GM18907 (cell line): ENCODE results near the gene GMCL1.

ENCODE experiments used
- ATAC-seq: cut with Tn5 transposase; IDR thresholded peaks from one replicate; pipeline ENCODE4 v1.9.1; 2021; ENCODE audit warnings: mild to moderate bottlenecking, moderate library complexity; ENCODE audit not compliant: unreplicated experiment

The GMCL1 gene, protein sequence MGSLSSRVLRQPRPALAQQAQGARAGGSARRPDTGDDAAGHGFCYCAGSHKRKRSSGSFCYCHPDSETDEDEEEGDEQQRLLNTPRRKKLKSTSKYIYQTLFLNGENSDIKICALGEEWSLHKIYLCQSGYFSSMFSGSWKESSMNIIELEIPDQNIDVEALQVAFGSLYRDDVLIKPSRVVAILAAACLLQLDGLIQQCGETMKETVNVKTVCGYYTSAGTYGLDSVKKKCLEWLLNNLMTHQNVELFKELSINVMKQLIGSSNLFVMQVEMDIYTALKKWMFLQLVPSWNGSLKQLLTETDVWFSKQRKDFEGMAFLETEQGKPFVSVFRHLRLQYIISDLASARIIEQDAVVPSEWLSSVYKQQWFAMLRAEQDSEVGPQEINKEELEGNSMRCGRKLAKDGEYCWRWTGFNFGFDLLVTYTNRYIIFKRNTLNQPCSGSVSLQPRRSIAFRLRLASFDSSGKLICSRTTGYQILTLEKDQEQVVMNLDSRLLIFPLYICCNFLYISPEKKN

GRCh38 chr2:69829256-69830044 lies at the start of gene GMCL1:
Gene GMCL1 (plus strand): TSS chr2:69829660. CDS start chr2:69829893, 233 bp downstream.
- ATAC-seq, result peak; percentile 87

- ATAC-seq, result peak; percentile 19
These were observed 48.5 kb upstream of the GMCL1 start for GRCh38 chr2:69780921-69781320.

GRCh38 chr2:69781321-69782248 lies 47.9 kb upstream of the GMCL1 start:
- peak; percentile 86 for ATAC-seq

DNA sequence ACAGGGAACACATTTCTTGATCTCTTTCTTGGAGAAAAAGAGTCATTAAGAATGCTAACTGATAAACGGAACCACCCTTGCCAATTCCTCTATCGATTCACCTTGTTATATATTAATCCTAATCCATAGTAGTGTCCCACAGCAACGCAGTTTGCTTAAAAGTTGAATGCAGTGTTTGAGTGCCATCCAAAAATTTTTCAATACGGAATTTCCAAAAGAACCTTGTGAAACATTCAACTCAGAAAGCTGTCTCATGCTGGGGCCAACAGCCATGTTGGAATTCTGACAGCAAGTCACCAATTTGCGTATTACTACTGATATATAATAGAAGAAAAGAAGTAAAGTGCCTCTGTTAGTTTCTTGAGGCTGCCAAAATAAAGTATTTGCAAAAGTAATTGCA lies 45.2 kb upstream of the GMCL1 start:
- ATAC-seq, result no peak

DNA sequence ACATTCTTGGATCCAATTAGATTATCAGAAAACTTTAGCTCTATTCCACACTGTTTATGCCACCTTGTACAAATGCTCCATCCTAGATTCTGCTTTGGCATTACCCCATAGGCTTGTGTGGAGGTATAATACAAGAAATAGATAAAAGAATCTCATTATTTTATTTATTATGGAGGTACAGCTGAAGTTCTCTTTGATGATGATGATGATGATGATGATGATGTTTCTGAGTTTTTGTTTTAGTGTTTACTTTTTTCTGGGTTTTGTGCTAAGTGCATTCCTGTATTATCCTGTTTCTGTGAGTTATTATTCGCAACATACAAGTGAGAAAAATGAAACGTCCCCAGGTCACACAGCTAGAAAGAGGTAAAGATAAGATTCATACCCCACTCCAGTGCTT lies 44.1 kb upstream of the GMCL1 start:
- no peak for ATAC-seq

DNA sequence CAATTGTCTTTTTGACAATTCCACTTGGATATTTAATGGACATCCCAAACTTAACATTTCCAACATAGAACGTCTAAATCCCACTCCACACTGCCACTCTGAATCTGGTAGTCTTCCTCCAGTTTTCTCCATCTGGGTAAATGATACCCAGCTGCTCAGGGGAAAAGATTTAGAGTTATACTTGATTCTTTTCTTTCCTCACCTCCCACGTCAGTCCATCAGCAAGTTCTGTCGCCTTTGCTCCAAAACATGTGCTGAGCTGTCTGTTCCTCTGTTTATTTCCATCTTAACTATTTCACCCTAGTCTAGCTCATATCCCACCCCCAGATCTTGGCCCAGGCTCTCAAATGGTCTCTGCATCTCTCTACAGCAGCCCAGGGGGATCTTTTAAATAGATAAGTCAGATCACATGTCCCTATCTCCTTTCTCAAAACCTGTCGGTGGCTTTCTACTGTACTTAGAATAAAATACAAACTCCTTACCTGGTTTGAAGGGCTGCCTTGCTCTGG lies 43.4 kb upstream of the GMCL1 start:
- ATAC-seq, result no peak

GRCh38 chr2:69789175-69789721 lies 40.2 kb upstream of the GMCL1 start:
- ATAC-seq, result no peak

GRCh38 chr2:69789772-69790600 lies 39.5 kb upstream of the GMCL1 start:
- ATAC-seq, result no peak

- no peak for ATAC-seq
These were observed 38.9 kb upstream of the GMCL1 start for GRCh38 chr2:69790601-69790959.

DNA sequence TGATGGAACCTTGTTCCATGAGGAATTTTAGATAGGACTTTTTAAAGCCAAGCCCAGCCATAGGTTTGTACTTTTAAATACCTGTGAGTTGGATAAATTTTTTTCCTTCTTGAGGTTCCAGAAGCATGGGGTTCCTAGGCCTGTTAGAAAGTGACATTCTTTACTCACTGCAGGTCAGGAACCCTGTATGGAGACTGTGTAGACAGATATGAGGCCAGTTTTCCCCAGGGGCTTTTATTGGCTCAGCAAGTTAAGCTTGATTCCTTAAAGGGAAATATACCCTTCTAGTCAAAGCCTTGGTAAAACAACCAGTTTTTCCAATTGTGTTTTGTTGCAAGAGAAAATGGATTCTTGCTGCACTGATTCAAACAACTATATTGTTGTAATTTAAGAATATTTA lies 38.4 kb upstream of the GMCL1 start:
- ATAC-seq, result no peak

DNA sequence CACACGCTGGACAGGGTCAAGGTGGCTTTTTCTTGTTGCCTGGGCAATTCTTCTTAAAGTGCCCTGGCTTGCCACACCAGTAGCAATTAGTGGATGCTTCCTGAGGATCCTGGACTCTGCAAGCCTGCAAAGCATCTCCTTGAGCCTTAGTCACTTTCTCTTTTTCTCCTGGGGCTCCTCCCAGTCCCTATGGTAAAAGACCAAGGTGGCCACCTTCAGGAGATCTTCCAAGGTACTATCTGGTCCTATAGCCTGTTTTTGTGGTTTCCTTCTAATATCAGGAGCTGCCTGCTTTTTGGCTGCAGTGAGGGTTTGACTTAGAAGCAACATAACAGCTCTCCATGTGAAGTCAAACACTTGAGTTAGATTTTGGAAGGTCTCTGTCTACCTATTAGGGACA lies 33.3 kb upstream of the GMCL1 start:
- no peak for ATAC-seq

- ATAC-seq, result no peak
These were observed 32.2 kb upstream of the GMCL1 start for GRCh38 chr2:69797235-69797634.

DNA sequence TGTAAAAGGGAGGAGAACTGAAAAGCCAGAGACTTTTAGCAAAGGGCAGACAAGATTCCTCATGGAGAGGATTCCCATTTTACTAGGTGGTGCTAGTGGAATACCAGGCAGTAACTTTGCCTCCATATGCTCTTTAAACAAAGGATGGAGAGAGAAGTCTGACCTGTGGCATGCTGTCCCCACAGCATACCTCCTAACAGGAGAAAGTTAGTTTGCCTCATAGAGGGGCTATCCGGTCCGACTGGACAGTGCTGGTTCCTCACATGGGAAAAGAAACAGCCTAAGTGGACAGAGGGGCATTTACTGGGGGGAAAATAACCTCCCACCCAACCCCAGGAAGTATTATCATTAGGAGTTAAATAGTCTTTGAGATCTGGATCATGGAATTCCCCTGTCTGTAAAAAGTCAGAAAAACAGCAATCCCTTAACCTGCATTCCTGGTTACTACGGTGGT lies 31.6 kb upstream of the GMCL1 start:
- no peak for ATAC-seq

DNA sequence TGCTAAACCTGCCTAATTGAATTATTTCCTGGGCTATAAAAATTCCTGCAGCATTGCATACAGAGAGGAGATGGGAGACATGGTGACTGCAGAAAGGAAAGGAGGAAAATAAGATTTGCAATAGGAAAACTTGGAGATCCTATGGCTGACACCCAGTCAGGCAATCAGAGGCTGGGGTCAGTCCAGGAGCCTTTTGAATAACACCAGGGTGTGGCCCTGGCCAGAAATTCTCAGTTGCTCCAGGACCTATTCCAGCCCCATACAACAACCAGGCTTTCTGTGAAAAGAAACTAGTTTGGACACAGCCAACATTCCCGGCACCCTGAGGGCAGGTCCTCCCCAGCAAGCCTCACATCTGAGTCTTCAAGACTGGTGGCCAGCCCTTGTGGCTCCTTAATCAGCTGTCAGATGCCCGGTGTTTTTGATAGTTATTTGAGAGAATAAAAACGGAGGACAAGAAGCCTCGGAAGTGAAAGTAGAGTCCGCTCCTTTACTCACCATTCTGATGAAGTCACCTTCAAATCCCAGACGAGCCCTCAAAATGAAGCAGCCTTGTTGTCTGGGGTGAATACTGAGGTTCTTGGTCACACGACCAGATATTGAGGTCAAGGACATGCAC lies 31.1 kb upstream of the GMCL1 start:
- peak; percentile 19 for ATAC-seq

DNA sequence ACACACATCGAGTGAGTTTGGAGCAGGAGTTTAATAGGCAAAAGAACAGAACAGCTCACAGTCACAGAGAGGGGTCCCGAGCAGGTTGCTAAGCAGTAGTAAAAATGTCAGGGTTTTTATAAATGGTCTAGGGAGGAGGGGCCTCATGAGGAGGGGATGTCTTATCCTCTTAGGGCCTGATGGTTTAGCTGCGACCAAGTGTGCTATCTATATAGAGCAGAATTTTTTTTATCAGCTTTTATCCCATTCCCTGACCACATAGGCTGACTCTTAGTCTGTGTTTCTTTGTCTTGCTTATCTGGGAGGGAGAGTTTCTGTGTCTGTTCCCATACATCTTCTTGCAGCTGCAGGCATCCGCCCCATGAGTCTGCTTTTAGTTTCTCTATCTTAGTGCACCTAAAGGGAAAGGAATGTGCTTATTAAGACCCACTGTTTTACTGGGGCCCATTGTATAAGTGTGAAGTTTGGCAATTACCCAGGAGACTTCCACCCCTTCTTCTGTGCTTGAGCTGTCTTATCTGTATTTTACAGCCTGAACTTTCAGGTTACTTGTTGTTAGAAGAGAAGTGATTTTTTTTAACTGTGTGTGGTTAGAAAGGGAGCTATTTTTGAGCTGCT lies 30.4 kb upstream of the GMCL1 start:
- peak; percentile 39 for ATAC-seq

GRCh38 chr2:69801745-69802290 lies 27.6 kb upstream of the GMCL1 start:
- ATAC-seq, result no peak

DNA sequence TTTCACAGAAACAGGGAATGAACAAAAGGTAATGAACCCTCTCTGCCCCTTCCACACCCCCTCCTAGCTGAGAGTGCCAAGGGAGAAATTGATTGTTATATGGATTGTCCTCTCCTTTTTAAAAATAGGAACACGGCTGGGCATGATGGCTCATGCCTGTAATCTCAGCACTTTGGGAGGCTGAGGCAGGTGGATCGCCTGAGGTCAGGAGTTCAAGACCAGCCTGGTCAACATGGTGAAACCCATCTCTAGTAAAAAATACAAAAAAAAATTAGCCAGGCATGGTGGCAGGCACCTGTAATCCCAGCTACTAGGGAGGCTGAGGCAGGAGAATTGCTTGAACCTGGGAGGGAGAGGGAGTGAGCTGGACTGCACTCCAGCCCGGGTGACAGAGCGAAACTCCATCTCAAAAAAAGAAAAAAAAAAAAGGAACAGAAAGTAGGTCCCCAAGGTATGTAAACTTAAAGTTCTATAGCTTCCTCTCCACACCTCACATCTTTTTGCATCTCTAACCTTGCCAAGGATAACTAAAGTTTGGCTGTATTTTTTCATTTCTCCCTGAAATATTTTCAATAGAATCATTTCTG lies 26.6 kb upstream of the GMCL1 start:
- peak; percentile 39 for ATAC-seq

- ATAC-seq, result no peak
These were observed 25.0 kb upstream of the GMCL1 start for GRCh38 chr2:69804416-69804815.
